Astrocyte of the spinal cord (primary cell): ENCODE measurements around the gene ADK.

ENCODE experiments used
- DNase-seq: peaks from one replicate; pipeline ENCODE4 v3.0.0; 2011; ENCODE audit warnings: low read depth, low spot score
- H3K4me3 ChIP-seq: 2 replicates; pipeline ENCODE4 v1.5.1; 2011; ENCODE audit warnings: low read depth, mild to moderate bottlenecking, low read length, moderate library complexity
- in situ Hi-C: cut with HindIII; loops from 2 replicates; pipeline ENCODE4 v1.10.0; 2017; ENCODE audit warnings: low sequenced_read_pairs
- TF ChIP-seq, protein P1 (sequence below): IDR thresholded peaks from 2 replicates; pipeline ENCODE4 v1.5.1; 2012; ENCODE audit warnings: low read depth, mild to moderate bottlenecking, low read length, inconsistent platforms

ADK gene

DNA sequence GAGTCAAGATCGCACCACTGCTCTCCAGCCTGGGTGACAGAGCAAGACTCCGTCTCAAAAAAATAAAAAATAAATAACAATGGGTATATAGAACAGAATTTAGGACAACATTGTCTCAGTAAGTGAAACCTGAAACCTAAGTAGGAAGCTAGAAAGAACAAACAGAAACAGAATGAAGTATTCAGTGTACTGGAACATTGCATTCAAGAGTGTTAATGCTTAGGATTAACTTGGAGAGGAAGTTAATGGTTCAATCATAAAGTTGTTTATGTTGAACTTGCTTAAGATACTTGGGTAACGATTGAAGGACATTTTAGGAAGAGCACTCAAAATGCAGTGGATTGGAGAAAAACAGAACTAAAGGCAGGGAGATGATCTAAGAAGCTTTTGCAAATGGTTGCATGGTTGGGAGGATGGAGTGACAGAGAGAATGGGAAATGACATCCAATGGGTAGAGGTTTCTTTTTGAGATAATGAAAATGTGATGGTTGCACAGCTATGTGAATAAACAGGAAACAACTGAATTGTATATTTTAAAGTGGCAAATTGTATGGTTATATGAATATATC is 233.7 kb downstream of the ADK start:
- TF ChIP-seq, protein P1, sequence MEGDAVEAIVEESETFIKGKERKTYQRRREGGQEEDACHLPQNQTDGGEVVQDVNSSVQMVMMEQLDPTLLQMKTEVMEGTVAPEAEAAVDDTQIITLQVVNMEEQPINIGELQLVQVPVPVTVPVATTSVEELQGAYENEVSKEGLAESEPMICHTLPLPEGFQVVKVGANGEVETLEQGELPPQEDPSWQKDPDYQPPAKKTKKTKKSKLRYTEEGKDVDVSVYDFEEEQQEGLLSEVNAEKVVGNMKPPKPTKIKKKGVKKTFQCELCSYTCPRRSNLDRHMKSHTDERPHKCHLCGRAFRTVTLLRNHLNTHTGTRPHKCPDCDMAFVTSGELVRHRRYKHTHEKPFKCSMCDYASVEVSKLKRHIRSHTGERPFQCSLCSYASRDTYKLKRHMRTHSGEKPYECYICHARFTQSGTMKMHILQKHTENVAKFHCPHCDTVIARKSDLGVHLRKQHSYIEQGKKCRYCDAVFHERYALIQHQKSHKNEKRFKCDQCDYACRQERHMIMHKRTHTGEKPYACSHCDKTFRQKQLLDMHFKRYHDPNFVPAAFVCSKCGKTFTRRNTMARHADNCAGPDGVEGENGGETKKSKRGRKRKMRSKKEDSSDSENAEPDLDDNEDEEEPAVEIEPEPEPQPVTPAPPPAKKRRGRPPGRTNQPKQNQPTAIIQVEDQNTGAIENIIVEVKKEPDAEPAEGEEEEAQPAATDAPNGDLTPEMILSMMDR, result no peak
- DNase-seq, result no peak
- no peak overlapping the region for H3K4me3 ChIP-seq
- in situ Hi-C loops, result no loop called here

DNA sequence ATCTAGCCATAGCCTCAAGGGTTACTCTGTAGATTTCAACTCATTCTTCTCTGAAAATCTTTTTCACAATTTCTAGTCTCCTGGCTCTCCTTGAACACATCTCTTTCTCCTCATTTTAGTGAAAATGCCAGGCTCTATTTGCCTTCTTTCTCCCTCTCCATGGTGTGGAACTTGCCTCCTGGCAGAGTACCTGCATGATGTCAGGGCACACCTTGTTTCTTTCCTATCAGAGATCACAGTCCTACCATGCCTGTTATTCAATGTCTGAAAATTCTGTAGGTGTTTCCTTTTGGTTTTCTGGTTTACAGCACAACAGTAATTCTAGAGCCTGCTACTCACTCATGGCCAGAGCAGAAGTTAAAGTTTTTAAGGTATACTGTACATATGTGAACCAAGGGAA is 237.8 kb downstream of the ADK start:
- TF ChIP-seq, protein P1, result no peak
- in situ Hi-C loops, result no loop called here
- DNase-seq, result no peak
- no peak overlapping the region for H3K4me3 ChIP-seq

DNA sequence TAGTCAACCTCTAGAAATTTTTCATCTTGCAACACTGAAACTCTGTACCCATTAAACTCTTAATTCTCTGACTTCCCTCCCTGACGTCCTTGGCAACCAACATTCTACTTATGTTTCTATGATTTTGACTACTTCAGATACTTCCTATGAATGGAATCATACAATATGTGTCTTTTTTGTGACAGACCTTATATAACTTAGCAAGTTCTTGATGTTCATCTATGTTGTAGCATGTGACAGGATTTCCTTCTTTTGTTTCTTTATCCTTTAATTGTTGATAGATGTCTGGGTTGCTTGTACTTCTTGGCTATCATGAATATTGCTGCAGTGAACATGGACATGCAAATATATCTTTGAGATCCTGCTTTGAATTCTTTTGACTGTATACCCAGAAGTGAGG is 240.8 kb downstream of the ADK start:
- TF ChIP-seq, protein P1, result no peak
- in situ Hi-C loops, result no loop called here
- no peak overlapping the region for H3K4me3 ChIP-seq
- DNase-seq, result no peak

DNA sequence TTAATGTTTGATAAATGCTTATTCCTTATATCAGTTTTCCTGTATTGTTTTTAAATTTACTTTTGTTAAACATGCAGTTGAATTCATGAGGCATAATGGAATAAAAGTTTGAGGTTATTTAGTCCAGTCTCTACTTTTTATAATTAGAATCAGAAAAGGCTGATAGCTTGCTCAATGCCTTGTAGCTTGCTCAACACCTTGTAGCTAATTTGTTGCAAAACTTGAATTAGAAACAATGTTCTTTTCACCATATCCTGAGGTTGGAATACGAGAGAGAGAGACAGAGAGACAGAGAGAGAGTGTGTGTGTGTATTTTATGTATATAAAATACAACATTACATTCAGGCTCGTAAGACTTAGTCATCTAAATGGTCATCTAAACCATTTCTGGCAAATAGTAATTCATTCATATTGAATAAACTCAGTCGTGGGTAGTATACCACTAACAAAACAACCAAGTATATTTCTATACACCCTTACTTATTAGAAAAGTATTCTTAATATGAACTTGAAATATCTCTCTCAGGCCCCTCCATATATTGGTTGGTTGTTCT is 243.5 kb downstream of the ADK start:
- TF ChIP-seq, protein P1, result no peak
- no peak for DNase-seq
- in situ Hi-C loops, result no loop called here
- no peak overlapping the region for H3K4me3 ChIP-seq

DNA sequence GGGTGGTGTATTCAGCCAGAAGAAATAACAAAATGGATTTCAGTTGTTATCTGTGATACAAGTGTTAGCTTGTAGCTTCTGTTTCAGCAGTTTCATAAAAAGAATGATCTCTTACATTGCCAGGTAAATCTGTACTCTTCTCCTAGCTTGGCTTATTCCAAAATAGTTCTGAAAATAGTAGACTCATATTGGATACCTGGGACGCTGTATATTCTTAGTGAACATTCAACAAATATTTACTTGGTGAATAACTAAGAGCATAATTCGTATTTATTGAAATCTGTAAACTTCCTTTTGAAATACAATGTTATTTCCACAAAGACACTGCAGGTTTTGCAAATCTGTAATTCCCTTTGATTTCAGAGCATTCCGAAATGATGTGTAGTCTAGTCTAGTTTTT is 249.2 kb downstream of the ADK start:
- DNase-seq, result no peak
- TF ChIP-seq, protein P1, result no peak
- in situ Hi-C loops, result no loop called here
- H3K4me3 ChIP-seq, result no peak overlapping the region

DNA sequence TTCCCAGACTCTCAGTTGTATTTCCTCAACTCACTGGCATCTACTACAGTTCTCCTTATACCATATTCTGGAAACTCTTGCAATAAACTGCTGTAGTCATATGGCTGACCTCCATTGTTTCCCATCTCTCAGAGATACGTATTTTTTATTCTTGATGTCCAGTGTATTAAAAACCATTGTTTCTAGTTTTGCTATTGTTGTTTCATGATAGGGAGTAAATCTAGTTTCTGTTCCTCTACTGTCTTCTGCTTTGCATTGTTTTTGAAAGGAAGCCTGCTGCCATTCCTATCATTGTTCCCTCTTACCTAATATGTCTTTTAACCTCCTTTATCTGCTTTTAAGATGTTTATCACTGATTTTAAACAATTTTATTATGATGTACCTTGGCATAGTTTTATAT is 255.0 kb downstream of the ADK start:
- DNase-seq, result no peak
- TF ChIP-seq, protein P1, result no peak
- in situ Hi-C loops, result no loop called here

More for the DNA sequence above, 255.0 kb downstream of the ADK start:
- H3K4me3 ChIP-seq, result no peak overlapping the region
